Measurements from ENCODE around the gene ARNT2. TPM values are rescaled to one million over a fixed set of nuclear protein-coding genes. Genes with fewer than 3 reads are reported as not detected.

The ARNT2 gene
- polyA plus RNA-seq, 2 of the 4 experiments (the other 2 are of a cell fraction), result 8.9 to 17.0 TPM

DNA sequence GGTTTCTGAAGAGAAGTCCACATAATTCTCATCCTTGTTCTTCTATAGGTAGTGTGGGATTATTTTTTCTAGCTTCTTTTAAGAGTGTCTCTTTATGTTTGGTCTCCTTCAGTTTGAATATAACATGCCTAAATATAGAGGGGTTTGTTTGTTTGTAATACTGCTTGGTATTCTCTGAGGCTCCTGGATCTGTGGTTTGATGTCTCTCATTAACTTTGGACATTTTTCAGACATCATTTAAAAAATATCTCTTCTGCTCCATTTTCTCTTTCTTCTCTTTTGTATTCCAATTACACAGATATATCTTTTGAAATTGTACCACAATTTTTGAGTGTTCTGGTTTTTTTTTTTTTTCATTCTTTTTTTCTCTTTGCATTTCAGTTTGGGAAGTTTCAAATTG, 113.1 kb downstream of the ARNT2 start:
- FAIRE-seq, result peak; percentile 7
- POLR2A ChIA-PET, result no interaction called here

DNA sequence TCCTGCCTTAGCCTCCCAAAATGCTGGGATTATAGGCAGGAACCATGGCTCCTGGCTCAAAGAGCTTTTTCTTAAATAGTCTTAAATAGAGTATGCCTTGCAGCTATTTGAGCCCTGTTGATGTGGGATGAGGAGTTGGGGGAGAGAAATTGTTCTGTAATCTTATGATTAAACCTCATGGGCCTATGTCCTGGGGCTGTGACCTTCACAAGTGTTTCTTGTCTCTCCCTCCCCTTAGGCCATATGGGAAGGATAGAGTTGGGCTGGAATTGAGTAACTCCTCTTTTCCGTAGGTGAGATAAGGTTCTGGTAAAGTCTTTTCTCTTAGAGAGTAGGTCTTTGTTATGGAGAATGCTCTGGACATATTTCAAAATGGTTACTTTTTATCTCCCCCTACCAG, 114.3 kb downstream of the ARNT2 start:
- H3K4me2 ChIP-seq, result no peak overlapping the region
- no peak for ATAC-seq
- TF ChIP-seq USF2 (IDR thresholded peaks at IDR 0.05) (no peak), BCL3 (IDR thresholded peaks at IDR 0.05) (no peak), SMC3 (IDR thresholded peaks at IDR 0.05) (no peak), CBX8 (IDR thresholded peaks at IDR 0.05) (no peak), NFE2L2 (conservative IDR thresholded peaks at IDR 0.05; ENCODE audit: low read length) (no peak), FOSB (CRISPR knock-in tag; IDR thresholded peaks at IDR 0.05) (no peak), PHF8 (IDR thresholded peaks at IDR 0.05; ENCODE audit: borderline replicate concordance, low read depth) (no peak), TFCP2L1 (CRISPR knock-in tag; IDR thresholded peaks at IDR 0.05) (no peak), POLR2AphosphoS2 (conservative IDR thresholded peaks at IDR 0.05; ENCODE audit: low read length) (no peak), HOXA7 (CRISPR knock-in tag; IDR thresholded peaks at IDR 0.05) (no peak), FOSL2 (IDR thresholded peaks at IDR 0.05) (no peak), FOSL2 (CRISPR knock-in tag; IDR thresholded peaks at IDR 0.05) (no peak), MYC (IDR thresholded peaks at IDR 0.05; ENCODE audit: borderline replicate concordance, low read length) (no peak), HOXB5 (CRISPR knock-in tag; IDR thresholded peaks at IDR 0.05) (no peak), HOXB13 (CRISPR knock-in tag; IDR thresholded peaks at IDR 0.05; ENCODE audit: low read depth) (no peak), CEBPB (IDR thresholded peaks at IDR 0.05) (no peak), TP53 (CRISPR knock-in tag; IDR thresholded peaks at IDR 0.05) (no peak), CBX2 (IDR thresholded peaks at IDR 0.05; ENCODE audit: borderline replicate concordance, low read depth) (no peak), EHMT2 (IDR thresholded peaks at IDR 0.05; ENCODE audit: low read depth) (no peak), JUNB (IDR thresholded peaks at IDR 0.05) (no peak), HES2 (IDR thresholded peaks at IDR 0.05) (no peak)
- 97% methylated on average over 1 of the region's 1 CpG for WGBS (ENCODE audit: missing lambda C conversion rate)
- H3K9me3 ChIP-seq, result no peaks in the 10 kb centered on the region; the same call in 2 of the 3 replicates
- CTCF ChIA-PET, result interaction anchor here (1.1 kb wide), 1 partner anchor 48 kb away, joined by 3 read pairs; no protein-coding TSS in a partner anchor
- POLR2A ChIA-PET, result no interaction called here
- no peak overlapping the region for H3K27ac ChIP-seq
- H3K4me3 ChIP-seq, result no peak overlapping the region
- FAIRE-seq, result no peak
- no peaks in the 10 kb centered on the region for H3K4me1 ChIP-seq
- DNase-seq (ENCODE audit: low read depth in 1 of 2, low spot score in 1 of 2), result no peak

More for the DNA sequence above, 113.1 kb downstream of the ARNT2 start:
- no peak overlapping the region for H3K4me2 ChIP-seq
- H3K9me3 ChIP-seq, result no peaks in the 10 kb centered on the region; the same call in 2 of the 3 replicates
- CTCF ChIA-PET, result interaction anchor here (0.8 to 1.3 kb wide), 3 partner anchors 9 to 61 kb away, joined by 3 to 4 read pairs (median 3); no protein-coding TSS in a partner anchor
- H3K4me3 ChIP-seq, result no peak overlapping the region
- no peaks in the 10 kb centered on the region for H3K4me1 ChIP-seq
- ATAC-seq, result no peak
- no peak overlapping the region for H3K27ac ChIP-seq
- TF ChIP-seq RAD21 (conservative IDR thresholded peaks at IDR 0.05 in 1 of 2, IDR thresholded peaks at IDR 0.05 in 1 of 2) (no peak), MAFK (IDR thresholded peaks at IDR 0.05; ENCODE audit: partially characterized antibody) (no peak), HOXA7 (CRISPR knock-in tag; IDR thresholded peaks at IDR 0.05) (no peak), EHMT2 (IDR thresholded peaks at IDR 0.05; ENCODE audit: low read depth) (no peak), ZC3H11A (IDR thresholded peaks at IDR 0.05) (no peak), FOSB (CRISPR knock-in tag; IDR thresholded peaks at IDR 0.05) (no peak), CHD2 (IDR thresholded peaks at IDR 0.05; ENCODE audit: low read length, partially characterized antibody) (no peak), GATA3 (IDR thresholded peaks at IDR 0.05; ENCODE audit: borderline replicate concordance) (no peak), POLR2A (IDR thresholded peaks at IDR 0.05; ENCODE audit: low read length) (no peak), PHF8 (IDR thresholded peaks at IDR 0.05; ENCODE audit: borderline replicate concordance, low read depth) (no peak), ESRRA (IDR thresholded peaks at IDR 0.05; ENCODE audit: borderline replicate concordance, low read length) (no peak), HES2 (IDR thresholded peaks at IDR 0.05) (no peak), ELK1 (IDR thresholded peaks at IDR 0.05; ENCODE audit: low read depth, low read length) (no peak)
- no peak for DNase-seq (ENCODE audit: low read depth in 1 of 2, low spot score in 1 of 2)

All from A549 (cell line).